ENCODE results near the gene SGK1.

Gene SGK1

GRCh38 chr6:134134654-134135053, 183.3 kb downstream of the SGK1 start:
- no peak for DNase-seq (ENCODE audit: low read depth)
- TF ChIP-seq, protein P1, sequence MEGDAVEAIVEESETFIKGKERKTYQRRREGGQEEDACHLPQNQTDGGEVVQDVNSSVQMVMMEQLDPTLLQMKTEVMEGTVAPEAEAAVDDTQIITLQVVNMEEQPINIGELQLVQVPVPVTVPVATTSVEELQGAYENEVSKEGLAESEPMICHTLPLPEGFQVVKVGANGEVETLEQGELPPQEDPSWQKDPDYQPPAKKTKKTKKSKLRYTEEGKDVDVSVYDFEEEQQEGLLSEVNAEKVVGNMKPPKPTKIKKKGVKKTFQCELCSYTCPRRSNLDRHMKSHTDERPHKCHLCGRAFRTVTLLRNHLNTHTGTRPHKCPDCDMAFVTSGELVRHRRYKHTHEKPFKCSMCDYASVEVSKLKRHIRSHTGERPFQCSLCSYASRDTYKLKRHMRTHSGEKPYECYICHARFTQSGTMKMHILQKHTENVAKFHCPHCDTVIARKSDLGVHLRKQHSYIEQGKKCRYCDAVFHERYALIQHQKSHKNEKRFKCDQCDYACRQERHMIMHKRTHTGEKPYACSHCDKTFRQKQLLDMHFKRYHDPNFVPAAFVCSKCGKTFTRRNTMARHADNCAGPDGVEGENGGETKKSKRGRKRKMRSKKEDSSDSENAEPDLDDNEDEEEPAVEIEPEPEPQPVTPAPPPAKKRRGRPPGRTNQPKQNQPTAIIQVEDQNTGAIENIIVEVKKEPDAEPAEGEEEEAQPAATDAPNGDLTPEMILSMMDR (conservative IDR thresholded peaks at IDR 0.05; ENCODE audit: low read depth, low read length), result no peak
- H3K4me3 ChIP-seq (ENCODE audit: low read depth, low read length), result no peak overlapping the region

DNA sequence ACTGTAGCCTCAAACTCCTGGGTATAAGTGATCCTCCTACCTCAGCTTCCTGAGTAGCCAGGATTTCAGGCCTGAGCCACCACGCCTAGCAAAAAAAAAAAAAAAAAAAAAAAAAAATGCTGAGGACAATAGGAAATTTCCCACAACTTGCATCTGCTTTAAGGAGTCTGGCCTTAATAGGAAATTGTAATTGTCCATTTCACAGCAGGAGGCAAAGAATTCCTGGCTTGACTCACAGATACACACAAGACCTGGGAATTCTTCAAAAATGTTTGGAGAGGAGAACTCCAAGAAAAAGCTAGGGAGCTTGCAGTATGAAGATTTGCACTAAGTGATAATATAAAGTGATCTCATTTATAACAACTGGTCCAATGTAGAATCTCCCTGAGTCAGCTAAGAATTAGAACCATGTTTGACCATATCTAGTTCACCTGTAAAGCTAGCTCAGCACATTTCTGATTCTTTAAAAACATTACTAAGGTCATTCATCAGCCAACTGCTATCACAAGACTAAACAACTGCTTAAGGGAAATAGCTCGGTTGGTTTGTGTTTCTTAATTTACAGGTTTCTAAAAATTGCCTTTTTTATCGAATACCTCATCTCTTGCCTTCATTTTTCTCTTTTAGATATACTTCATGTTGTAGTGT, 185.3 kb downstream of the SGK1 start:
- TF ChIP-seq, protein P1 (conservative IDR thresholded peaks at IDR 0.05; ENCODE audit: low read depth, low read length), result no peak
- H3K4me3 ChIP-seq (ENCODE audit: low read depth, low read length), result no peak overlapping the region
- DNase-seq (ENCODE audit: low read depth), result peak; percentile 17

- DNase-seq (ENCODE audit: low read depth), result no peak
- H3K4me3 ChIP-seq (ENCODE audit: low read depth, low read length), result no peak overlapping the region
- TF ChIP-seq, protein P1 (conservative IDR thresholded peaks at IDR 0.05; ENCODE audit: low read depth, low read length), result no peak
Measured at GRCh38 chr6:134131530-134132139, 186.3 kb downstream of the SGK1 start.

- no peak for DNase-seq (ENCODE audit: low read depth)
- no peak overlapping the region for H3K4me3 ChIP-seq (ENCODE audit: low read depth, low read length)
- TF ChIP-seq, protein P1 (conservative IDR thresholded peaks at IDR 0.05; ENCODE audit: low read depth, low read length), result no peak
Measured at GRCh38 chr6:134128146-134128545, 189.8 kb downstream of the SGK1 start.

DNA sequence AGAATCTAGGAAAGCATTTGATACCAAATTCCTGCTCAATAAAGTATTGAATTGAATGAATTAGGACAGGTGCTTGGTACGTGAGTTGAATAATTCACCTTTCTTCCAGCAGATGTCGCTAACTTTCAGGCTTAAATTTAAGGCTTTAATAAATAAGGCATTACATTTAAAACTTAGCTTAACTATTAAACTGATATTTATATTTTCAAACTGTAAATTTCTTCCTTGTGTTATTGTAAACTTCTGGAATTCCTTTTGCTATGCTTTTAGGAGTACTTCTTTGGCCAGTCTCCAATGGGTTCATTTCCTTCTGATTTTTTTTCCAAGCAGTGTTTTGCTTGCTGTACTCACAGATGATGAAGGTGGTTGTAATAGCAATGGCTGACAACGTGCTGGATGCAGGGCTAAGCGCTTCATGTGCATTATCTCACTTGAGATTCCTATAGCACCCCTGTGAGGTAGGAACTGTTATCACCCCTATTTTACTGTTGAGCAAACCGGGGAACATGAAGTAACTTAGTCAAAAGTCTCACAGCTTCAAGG, 194.2 kb downstream of the SGK1 start:
- TF ChIP-seq, protein P1 (conservative IDR thresholded peaks at IDR 0.05; ENCODE audit: low read depth, low read length), result peak; percentile 60
- DNase-seq (ENCODE audit: low read depth), result peak; percentile 96
- H3K4me3 ChIP-seq (ENCODE audit: low read depth, low read length), result no peak overlapping the region

- no peak for DNase-seq (ENCODE audit: low read depth)
- TF ChIP-seq, protein P1 (conservative IDR thresholded peaks at IDR 0.05; ENCODE audit: low read depth, low read length), result no peak
- no peak overlapping the region for H3K4me3 ChIP-seq (ENCODE audit: low read depth, low read length)
Measured at GRCh38 chr6:134122775-134123174, 195.1 kb downstream of the SGK1 start.
